Measurements from ENCODE around the gene NPAS2. TPM values are rescaled to one million over a fixed set of nuclear protein-coding genes. Genes with fewer than 3 reads are reported as not detected.
A peak's percentile ranks its signal among the peaks of the same experiment; 100 is the strongest.

The NPAS2 gene
- total RNA-seq, 2 experiments from 2014 or later = 5.8 to 5.9 TPM

DNA sequence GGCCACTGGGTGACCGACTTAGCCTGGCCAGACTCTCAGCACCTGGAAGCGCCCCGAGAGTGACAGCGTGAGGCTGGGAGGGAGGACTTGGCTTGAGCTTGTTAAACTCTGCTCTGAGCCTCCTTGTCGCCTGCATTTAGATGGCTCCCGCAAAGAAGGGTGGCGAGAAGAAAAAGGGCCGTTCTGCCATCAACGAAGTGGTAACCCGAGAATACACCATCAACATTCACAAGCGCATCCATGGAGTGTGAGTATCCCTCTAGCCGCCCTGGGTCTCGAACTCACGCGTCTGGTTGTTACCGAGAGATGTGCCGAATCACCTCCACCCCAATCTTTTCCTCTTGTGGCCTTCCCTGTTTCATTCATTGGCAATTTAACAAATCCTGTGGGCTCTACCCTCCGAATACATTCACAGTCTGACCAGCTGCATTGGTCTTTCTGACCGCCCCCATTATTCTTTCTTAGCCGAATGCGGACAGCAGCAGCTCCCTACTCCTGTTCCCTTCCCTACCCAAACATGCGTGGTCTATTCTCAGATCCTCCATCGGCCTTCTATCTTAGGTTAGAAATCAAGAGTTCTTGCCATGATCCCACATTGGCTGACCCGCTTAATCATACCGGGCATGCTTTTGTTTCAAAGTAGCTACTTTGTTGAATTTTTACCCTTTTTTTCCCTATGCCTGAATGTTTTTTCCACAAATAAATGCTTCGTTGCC, 182.8 kb downstream of the NPAS2 start:
- peak overlapping the region; percentile 99 for H3K4me3 Mint-ChIP-seq
- DNase-seq = peak; percentile 35
- peak overlapping the region; percentile 94 for H3K27ac Mint-ChIP-seq
- peaks cover 49% of the 10 kb centered on the region for H3K4me1 Mint-ChIP-seq (ENCODE audit: low read depth)
- no peaks in the 10 kb centered on the region for H3K27me3 Mint-ChIP-seq (ENCODE audit: low read depth)
- H3K9me3 Mint-ChIP-seq = no peaks in the 10 kb centered on the region
- intact Hi-C loops (cut with micrococcal nuclease) = loop anchor here (1.0 to 5.0 kb wide), 5 partner anchors 149 to 440 kb away; partner anchors contain the start of genes CNOT11, PDCL3 and TBC1D8
- H3K36me3 Mint-ChIP-seq (ENCODE audit: low read depth) = peaks cover 49% of the 10 kb centered on the region
- CTCF ChIA-PET = interaction anchor here (0.6 to 3.1 kb wide), 5 partner anchors 10 to 203 kb away, joined by 3 to 12 read pairs (median 3); no protein-coding TSS in a partner anchor

DNA sequence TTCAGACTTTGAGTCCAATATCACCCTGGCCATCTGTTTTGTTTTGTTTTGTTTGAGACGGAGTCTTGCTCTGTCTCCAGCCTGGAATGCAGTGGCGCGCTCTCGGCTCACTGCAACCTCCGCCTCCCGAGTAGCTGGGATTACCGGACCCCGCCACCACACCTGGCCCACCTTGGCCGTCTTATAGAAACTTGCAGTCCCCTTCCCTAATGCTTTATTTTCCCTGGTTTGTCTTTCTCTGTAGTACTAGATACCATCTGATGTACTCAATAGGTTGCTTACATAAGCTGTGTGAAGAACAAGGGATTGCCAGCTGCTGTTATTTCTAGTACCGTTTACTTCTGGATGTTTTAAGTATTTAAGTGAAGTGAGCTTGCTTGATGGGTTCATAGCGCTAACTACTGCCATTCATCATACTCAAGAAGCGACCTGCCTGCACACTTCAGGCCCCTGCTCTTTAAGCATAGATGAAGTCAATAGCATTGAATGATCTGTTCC, 183.4 kb downstream of the NPAS2 start:
- CTCF ChIA-PET = interaction anchor here (0.6 to 3.1 kb wide), 4 partner anchors 9 to 202 kb away, joined by 3 to 12 read pairs (median 4); no protein-coding TSS in a partner anchor
- no peak for DNase-seq
- intact Hi-C loops (cut with micrococcal nuclease) = loop anchor here (5.0 kb wide), 1 partner anchor 396 kb away; no protein-coding TSS in a partner anchor
- no peaks in the 10 kb centered on the region for H3K9me3 Mint-ChIP-seq
- H3K27me3 Mint-ChIP-seq (ENCODE audit: low read depth) = no peaks in the 10 kb centered on the region
- H3K4me1 Mint-ChIP-seq (ENCODE audit: low read depth) = peaks cover 55% of the 10 kb centered on the region
- H3K4me3 Mint-ChIP-seq = peak overlapping the region; percentile 99
- peaks cover 55% of the 10 kb centered on the region for H3K36me3 Mint-ChIP-seq (ENCODE audit: low read depth)
- H3K27ac Mint-ChIP-seq = peak overlapping the region; percentile 94

DNA sequence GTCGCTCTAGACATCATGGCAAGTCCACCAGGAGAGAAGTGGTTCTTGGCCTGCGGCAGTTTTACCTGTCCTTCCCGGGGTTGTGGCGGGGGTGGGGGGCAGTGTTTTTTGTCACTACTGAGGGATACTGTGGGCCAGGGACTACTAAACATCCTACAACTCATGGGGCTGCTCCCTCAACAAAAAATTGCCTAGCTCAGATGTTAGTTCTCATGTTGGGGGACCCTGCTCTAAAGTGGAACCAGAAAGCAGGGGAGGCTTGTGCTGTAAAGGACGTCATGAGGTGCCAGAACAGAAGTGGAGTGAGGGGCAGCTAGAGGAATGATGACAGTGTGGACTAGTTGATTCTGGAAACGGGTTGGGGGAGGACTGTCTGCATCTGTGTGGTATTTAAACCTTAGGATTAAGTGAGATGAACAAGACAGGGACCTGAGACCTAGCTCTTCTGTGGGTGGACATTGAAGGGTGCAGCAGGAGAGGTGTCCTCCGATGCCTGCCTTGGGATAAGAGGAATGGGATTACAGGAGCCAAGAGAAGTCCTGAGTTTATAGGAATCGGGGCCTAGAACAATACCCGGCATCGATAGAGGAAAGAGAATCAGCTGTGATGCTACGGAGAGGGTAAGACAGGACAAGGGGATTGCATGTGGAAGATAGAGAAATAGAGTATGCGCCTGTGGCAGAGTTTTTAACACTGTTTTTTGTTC, 184.8 kb downstream of the NPAS2 start:
- DNase-seq = no peak
- H3K9me3 Mint-ChIP-seq = no peaks in the 10 kb centered on the region
- intact Hi-C loops (cut with micrococcal nuclease) = loop anchor here (5.0 kb wide), 1 partner anchor 397 kb away; no protein-coding TSS in a partner anchor
- peak overlapping the region; percentile 94 for H3K27ac Mint-ChIP-seq
- H3K4me3 Mint-ChIP-seq = peak overlapping the region; percentile 99
- CTCF ChIA-PET = interaction anchor here (0.6 to 3.1 kb wide), 2 partner anchors 201 to 208 kb away, joined by 4 to 12 read pairs; no protein-coding TSS in a partner anchor
- H3K27me3 Mint-ChIP-seq (ENCODE audit: low read depth) = no peaks in the 10 kb centered on the region
- peaks cover 63% of the 10 kb centered on the region for H3K4me1 Mint-ChIP-seq (ENCODE audit: low read depth)
- peaks cover 63% of the 10 kb centered on the region for H3K36me3 Mint-ChIP-seq (ENCODE audit: low read depth)

DNA sequence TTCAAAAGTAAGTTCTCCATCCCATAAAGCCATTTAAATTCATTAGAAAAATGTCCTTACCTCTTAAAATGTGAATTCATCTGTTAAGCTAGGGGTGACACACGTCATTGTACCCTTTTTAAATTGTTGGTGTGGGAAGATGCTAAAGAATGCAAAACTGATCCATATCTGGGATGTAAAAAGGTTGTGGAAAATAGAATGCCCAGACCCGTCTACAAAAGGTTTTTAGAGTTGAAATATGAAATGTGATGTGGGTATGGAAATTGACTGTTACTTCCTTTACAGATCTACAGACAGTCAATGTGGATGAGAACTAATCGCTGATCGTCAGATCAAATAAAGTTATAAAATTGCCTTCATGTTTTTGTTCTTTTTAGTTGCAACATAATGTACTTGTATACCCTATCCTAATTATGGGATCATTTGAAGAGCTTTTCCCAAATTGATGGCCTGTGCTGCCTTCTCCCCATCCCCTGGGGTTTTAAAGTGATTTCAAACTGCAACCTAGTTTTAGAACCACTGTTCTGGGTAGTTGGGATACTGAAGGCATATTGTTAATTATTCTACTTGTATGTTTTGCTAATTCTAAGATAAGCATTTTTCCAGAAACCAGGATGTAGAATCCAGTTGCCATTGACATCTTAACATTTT, 186.3 kb downstream of the NPAS2 start:
- no peak overlapping the region for H3K4me3 Mint-ChIP-seq
- H3K27me3 Mint-ChIP-seq (ENCODE audit: low read depth) = no peaks in the 10 kb centered on the region
- CTCF ChIA-PET = interaction anchor here (1.2 kb wide), 1 partner anchor 396 kb away, joined by 3 read pairs; no protein-coding TSS in a partner anchor
- intact Hi-C loops (cut with micrococcal nuclease) = no loop called here
- DNase-seq = no peak
- peaks cover 65% of the 10 kb centered on the region for H3K4me1 Mint-ChIP-seq (ENCODE audit: low read depth)
- peak overlapping the region; percentile 94 for H3K27ac Mint-ChIP-seq
- H3K9me3 Mint-ChIP-seq = no peaks in the 10 kb centered on the region
- peaks cover 67% of the 10 kb centered on the region for H3K36me3 Mint-ChIP-seq (ENCODE audit: low read depth)

DNA sequence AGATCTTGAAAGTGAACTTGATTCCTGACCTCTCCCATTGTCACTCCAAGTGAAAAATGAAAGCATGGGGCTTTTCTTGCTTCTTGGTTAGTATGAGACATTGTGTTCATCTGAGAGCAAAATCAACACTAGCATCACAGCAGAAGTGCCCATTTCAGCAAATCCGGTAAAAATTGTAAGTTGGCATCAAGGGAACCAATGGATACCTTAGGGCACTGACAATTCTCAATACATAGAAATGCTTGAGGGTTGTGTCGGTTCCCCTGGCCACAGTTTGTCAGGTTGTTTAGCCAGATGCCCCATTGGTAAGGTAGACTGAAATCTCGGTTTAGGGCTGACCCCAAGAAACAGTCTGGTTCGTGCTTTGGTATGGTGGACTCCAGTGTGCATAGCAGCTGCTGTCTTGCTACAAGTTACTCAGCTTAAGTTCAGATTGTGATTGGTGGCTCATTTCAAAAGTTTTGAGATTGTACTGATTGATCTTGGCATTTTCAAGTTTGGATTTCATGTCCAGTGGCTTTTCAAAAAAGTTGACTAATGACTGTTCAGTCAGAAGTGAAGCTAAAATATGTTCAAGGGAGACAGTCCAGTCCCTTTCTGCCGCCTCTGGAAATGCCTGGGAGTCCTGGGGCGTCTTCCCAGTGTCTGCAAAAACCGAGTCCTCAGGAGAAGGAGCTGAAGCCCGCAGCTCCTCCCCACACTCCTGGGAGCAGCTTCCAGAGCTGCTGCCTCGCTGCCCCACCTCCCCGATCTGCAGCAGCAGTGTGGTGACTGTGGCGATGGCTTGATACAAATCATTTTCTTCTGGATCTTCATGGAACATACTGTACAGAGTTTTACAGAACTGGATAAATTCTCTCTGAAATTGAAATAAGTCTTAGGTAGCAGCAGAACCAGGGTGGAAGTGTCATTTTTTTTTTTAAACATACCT, 187.7 kb downstream of the NPAS2 start:
- Mint-ChIP-seq H3K4me1 (ENCODE audit: low read depth) (peaks cover 71% of the 10 kb centered on the region), H3K27me3 (ENCODE audit: low read depth) (no peaks in the 10 kb centered on the region), H3K27ac (peak overlapping the region; percentile 53), H3K9me3 (no peaks in the 10 kb centered on the region), H3K36me3 (ENCODE audit: low read depth) (peaks cover 68% of the 10 kb centered on the region), H3K4me3 (no peak overlapping the region)
- no peak for DNase-seq
- CTCF ChIA-PET = interaction anchor here (1.0 kb wide), 1 partner anchor 198 kb away, joined by 4 read pairs; no protein-coding TSS in a partner anchor
- intact Hi-C loops (cut with micrococcal nuclease) = no loop called here

DNA sequence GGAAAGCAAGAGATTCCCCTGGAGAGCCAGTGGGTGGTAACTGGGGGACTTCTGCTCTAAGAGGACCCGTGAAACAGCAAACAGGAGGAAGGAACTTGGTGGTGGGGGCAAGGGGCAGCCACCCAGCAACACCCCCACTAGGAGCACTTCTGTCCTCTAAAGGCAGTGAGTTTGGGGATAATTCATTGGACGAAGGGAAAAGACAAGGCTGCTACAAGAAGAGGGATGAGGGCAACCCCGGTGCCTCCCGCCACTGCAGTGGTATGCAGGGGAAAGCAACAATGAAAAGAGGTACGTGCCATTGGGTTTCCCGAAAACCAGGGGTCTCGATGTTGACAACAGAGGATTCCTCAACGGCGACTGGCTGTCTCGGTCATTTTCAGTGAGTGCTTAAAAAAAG, 191.2 kb downstream of the NPAS2 start:
- Mint-ChIP-seq H3K36me3 (ENCODE audit: low read depth) (peaks cover 50% of the 10 kb centered on the region), H3K4me1 (ENCODE audit: low read depth) (peaks cover 42% of the 10 kb centered on the region), H3K4me3 (no peak overlapping the region), H3K27me3 (ENCODE audit: low read depth) (no peaks in the 10 kb centered on the region), H3K9me3 (no peaks in the 10 kb centered on the region), H3K27ac (no peak overlapping the region)
- DNase-seq = no peak
- intact Hi-C loops (cut with micrococcal nuclease) = no loop called here
- CTCF ChIA-PET = interaction anchor here (3.0 kb wide), 1 partner anchor 195 kb away, joined by 29 read pairs; no protein-coding TSS in a partner anchor

DNA sequence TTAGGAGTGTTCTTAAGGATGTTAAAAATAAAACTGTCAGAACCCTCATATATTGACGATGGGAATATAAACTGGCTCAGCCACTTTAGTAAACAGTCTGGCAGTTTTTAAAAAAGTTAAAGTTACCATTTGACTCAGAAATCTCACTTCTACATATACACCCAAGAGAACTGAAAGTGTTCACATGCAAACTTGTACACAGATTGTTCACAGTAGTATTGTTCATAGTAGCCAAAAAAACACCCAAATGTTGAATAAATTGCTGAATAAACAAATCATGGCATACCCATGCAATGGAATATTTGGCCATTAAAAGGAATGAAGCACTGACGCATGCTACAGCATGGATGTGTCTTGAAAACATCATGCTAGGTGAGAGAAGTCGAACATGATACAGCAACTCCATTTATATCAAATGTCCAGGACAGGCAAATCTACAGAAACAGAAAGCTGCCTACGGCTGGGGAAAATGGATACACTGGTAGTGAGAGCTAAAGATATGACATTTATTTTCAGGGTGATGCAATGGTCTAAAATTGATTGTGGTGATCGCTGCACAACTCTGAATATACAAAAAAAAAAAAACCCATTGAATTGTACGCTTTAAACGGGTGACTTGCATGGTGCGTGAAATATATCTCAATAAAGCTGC, 192.2 kb downstream of the NPAS2 start:
- peaks cover 43% of the 10 kb centered on the region for H3K36me3 Mint-ChIP-seq (ENCODE audit: low read depth)
- intact Hi-C loops (cut with micrococcal nuclease) = loop anchor here (1.0 kb wide), 2 partner anchors 140 to 193 kb away; no protein-coding TSS in a partner anchor
- no peak overlapping the region for H3K27ac Mint-ChIP-seq
- no peak overlapping the region for H3K4me3 Mint-ChIP-seq
- peaks cover 39% of the 10 kb centered on the region for H3K4me1 Mint-ChIP-seq (ENCODE audit: low read depth)
- CTCF ChIA-PET = interaction anchor here (0.6 to 3.0 kb wide), 18 partner anchors 9 to 897 kb away, joined by 3 to 29 read pairs (median 5); partner anchors contain the start of gene TBC1D8
- H3K27me3 Mint-ChIP-seq (ENCODE audit: low read depth) = no peaks in the 10 kb centered on the region
- DNase-seq = no peak
- no peaks in the 10 kb centered on the region for H3K9me3 Mint-ChIP-seq

DNA sequence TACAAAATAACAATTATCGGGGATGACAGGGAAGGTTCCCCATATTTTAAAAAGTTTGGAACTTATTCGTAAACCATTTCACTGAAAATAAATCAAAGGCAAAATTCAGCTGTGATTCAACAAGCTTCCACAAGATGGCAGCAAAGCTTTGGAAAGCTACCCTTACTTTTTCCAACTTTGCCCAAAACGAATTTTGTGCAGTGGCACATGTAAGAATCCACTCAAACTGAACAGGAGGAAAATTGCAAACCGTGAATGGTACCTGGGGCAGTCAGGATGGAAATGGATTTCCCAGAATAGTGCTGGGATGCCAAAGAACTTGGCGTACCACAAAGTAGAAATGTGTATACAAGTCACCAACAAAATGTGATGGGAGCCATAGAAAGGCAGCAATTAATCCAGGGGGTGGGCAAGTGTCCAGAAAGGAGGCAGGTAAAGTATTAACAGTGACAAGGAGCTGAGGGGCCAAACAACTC, 192.8 kb downstream of the NPAS2 start:
- peak; percentile 44 for DNase-seq
- intact Hi-C loops (cut with micrococcal nuclease) = loop anchor here (1.0 kb wide), 2 partner anchors 140 to 193 kb away; no protein-coding TSS in a partner anchor
- peaks cover 35% of the 10 kb centered on the region for H3K4me1 Mint-ChIP-seq (ENCODE audit: low read depth)
- CTCF ChIA-PET = interaction anchor here (0.6 to 3.0 kb wide), 18 partner anchors 9 to 897 kb away, joined by 3 to 29 read pairs (median 5); partner anchors contain the start of gene TBC1D8
- no peaks in the 10 kb centered on the region for H3K9me3 Mint-ChIP-seq
- H3K27me3 Mint-ChIP-seq (ENCODE audit: low read depth) = no peaks in the 10 kb centered on the region
- no peak overlapping the region for H3K27ac Mint-ChIP-seq
- no peak overlapping the region for H3K4me3 Mint-ChIP-seq
- H3K36me3 Mint-ChIP-seq (ENCODE audit: low read depth) = peaks cover 39% of the 10 kb centered on the region

DNA sequence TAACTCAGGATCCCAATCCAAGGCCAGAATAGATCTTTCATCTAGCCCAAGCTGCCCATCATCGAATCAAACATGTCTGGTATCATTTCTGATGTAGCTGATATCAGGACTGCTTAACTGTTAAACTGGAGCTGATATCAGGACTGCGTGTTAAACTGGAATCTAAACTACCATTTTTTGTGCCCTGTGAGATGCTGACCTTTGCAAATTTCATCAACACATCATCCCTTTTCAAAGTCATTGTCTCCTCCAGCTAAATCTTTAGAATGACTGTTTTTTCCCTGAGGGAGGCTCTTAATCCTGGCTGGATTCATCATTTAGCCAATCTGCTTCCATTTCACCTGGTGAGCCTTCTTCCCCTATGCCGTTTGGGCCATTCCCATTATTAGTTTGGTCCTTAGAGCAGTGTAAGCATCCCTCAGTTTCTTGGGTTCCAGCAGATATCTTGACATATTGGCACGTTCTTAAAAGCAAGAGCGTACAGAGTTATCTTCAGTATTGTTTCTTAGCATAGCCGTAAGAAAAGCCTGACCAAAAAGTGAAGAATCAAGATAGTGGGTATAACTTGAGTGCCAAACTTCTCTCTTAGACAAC, 194.4 kb downstream of the NPAS2 start:
- H3K4me3 Mint-ChIP-seq = no peak overlapping the region
- H3K9me3 Mint-ChIP-seq = no peaks in the 10 kb centered on the region
- no peak overlapping the region for H3K27ac Mint-ChIP-seq
- no peaks in the 10 kb centered on the region for H3K27me3 Mint-ChIP-seq (ENCODE audit: low read depth)
- H3K36me3 Mint-ChIP-seq (ENCODE audit: low read depth) = peaks cover 30% of the 10 kb centered on the region
- intact Hi-C loops (cut with micrococcal nuclease) = no loop called here
- CTCF ChIA-PET = interaction anchor here (0.7 to 3.0 kb wide), 6 partner anchors 23 to 205 kb away, joined by 3 to 12 read pairs (median 7); partner anchors contain the start of gene TBC1D8
- H3K4me1 Mint-ChIP-seq (ENCODE audit: low read depth) = peaks cover 24% of the 10 kb centered on the region
- no peak for DNase-seq

DNA sequence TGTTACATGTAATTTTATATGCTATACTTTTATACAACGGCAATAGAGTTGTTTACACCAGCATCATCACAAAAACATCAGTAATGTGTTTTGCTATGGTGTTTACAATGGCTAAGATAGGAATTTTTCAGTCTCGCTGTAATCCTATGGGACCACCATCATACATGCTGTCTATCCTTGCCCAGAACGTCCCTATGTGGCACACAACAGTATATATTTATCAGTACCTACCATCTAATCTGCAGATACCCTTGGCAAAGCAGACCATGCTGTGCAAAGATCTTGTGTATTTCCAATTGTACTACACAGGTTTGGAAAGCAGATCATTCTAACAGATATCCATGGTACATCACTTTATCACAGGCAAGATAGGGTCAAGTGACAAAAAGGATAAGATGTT, 197.4 kb downstream of the NPAS2 start:
- Mint-ChIP-seq H3K27me3 (ENCODE audit: low read depth) (no peaks in the 10 kb centered on the region), H3K27ac (no peak overlapping the region), H3K9me3 (no peaks in the 10 kb centered on the region), H3K4me3 (no peak overlapping the region), H3K4me1 (ENCODE audit: low read depth) (peaks cover 6% of the 10 kb centered on the region), H3K36me3 (ENCODE audit: low read depth) (peaks cover 26% of the 10 kb centered on the region)
- intact Hi-C loops (cut with micrococcal nuclease) = no loop called here
- CTCF ChIA-PET = interaction anchor here (0.5 kb wide), 1 partner anchor 1383 kb away, joined by 7 read pairs; no protein-coding TSS in a partner anchor
- no peak for DNase-seq

Data from activated naive CD4-positive, alpha-beta T cell treated with anti-CD3 and anti-CD28 coated beads for 36 hours (primary cell).